Activated T-cell treated with anti-CD3 and anti-CD28 coated beads for 24 hours (primary cell): ENCODE measurements around the gene RAB25.
"Not testable (repeated sequence)": the region's sequence is repeated elsewhere in the genome, so short reads cannot be mapped to it uniquely, and the experiment has no call there.

ENCODE experiments used
- DNase-seq: peaks from one replicate; pipeline ENCODE4 v3.0.0-alpha.2; 2020; ENCODE audit warnings: low read depth

Gene RAB25

DNA sequence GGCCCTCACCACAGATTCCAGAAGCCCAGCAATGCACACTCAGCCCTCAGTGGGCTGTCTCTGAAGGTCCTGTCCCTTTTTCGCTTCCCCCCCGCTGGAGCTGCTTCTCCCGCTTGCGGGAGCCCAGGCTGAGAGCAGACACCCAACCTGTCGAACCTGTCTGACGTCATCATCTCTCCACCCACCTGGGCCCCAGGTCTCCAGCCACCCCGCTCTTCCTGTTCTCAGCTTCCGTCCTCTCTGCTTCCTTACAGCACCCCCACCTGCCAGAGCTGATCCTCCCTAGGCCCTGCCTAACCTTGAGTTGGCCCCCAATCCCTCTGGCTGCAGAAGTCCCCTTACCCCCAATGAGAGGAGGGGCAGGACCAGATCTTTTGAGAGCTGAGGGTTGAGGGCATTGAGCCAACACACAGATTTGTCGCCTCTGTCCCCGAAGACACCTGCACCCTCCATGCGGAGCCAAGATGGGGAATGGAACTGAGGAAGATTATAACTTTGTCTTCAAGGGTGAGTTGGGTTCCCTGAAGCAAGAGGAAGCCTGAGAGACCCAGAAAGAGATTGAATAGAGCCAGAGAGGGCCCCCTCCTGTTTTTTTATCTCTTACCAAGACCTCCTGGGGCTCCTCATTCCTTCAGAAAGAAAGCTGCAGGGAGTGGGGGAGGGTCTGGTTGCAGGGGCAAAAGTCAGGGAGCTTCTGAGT lies at the start of gene RAB25:
Gene RAB25 (plus strand): TSS at position 224 of the 700 bp plus-strand sequence. CDS start 241 bp downstream, at position 465.
- DNase-seq = no peak

DNA sequence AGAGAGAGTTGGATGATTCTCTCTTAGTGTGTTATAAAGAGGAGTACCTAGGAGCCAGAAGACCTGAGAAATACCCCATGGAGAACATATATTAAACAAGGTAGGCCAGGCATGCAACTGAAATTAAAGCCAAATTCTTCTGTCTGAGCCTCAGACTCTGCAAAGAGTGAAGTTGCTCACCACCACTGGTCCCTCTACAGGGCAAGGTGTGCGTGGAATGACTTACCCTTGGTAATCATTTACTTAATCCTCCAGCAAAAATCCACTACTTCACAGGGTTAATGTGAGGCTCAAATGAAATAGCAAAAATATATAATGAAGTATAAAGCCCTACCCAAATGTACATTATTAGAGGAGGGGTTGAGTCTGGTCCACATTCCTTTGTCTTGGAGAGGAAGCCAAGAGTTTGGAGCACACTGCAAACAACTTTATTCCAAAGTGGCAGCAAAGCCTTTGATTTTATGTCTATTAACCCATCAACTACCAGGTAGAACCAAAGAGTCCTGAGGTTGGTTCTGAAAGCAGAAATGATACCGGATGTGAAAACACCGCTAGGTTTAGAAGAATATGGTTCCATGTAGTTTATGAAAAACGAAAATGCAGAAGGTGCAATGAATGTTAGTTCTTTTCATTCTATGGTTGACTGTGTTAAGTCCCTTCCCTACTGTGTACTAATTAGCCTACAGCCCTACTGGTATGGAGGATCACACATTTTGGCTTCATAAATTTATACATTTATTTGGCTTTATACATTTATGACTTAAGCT lies 48.7 kb upstream of the RAB25 start:
- DNase-seq = no peak

DNA sequence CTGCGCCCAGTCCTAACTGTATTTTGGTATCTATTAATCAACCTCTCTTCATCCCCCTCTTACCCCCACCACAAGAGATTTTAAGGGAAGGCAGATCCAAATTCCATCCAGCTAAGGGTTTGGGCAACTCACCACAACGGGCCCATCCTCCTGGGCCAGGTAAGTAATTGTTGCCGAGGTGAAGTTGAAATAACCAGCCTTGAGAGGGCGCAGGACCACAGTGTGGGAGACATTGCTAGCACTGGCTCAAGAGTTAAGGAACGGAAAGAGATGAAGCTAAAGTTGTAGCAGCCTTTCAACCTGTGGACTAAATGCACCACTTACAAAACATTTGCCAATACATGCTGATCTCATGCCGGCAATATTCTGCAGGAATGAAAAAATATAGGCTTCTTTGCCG lies 46.1 kb upstream of the RAB25 start:
- DNase-seq = no peak

DNA sequence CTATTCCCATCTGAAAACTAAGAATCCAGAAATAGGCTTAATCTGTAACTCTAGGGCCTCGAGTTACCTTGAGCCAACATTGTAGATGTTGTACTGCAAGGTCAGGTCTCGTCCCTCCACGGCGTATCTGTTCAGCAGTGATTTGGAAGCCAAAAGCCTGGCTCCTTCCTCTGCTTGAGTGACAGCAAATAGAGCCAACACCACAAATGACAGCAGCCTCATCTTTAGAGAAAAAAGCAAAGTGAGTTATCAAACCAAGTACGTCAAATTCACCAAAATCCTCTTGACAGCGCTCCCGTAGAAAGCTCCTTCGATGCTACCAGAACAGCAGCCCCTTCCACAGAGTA lies 41.0 kb upstream of the RAB25 start:
- no peak for DNase-seq

DNA sequence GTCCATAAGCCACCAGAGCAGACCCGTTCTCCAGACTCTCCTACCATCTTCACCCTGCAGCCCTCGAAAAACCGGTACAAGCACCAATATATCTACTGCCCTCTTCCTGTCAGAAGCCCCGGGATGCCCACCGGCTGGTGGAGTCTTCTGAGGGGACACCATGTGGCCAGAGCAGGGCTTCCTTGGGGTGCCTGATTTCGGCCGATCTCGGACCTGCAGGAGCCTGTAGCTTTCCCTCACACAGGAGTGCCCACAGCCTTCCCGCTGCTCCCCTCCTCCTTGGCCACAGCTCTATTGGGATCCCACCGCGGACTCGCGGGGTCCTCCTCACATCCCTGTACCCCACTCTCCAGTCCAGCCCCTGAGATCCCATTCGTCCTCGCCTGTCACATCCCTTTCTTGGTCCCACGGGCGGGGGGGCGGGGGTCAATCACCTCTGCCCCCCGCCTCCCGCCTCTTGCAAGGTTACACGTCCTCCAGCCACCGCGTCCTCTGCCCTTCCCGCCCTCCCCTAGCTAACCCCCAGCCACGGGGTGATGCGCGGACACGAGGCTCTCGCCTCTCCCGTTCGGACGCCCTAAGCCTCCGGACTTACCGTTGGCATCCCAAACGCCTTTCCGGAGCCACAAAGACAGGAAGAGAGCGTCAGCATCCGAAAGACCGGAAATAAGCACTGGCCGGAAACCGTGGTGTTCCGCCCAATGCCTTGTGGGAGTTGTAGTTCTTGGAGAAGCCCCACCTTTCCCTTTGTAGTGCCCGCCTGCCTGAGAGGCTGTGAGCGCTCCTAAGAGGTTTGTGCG lies 40.5 kb upstream of the RAB25 start, which contains the start of gene SSR2:
Gene SSR2 (minus strand): TSS at position 659 of the 800 bp plus-strand sequence. CDS start 784 bp downstream, outside the sequence.
- DNase-seq = peak; percentile 81

DNA sequence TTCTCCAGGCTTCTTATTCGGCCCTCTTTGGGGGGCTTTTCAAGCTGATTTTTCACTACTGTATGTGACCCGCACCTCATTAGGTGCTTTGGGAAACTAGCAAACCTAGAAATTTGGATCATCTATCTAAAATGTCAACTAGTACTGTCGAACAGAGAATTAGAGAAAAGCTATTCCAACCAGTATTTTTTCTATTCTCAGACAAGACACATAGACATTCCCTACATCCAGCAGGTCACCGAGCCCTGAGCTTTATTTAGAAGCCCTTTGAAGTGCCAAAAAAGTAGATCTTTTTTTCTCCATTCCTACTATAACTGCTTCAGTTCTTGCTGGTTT lies 39.9 kb upstream of the RAB25 start:
- no peak for DNase-seq

DNA sequence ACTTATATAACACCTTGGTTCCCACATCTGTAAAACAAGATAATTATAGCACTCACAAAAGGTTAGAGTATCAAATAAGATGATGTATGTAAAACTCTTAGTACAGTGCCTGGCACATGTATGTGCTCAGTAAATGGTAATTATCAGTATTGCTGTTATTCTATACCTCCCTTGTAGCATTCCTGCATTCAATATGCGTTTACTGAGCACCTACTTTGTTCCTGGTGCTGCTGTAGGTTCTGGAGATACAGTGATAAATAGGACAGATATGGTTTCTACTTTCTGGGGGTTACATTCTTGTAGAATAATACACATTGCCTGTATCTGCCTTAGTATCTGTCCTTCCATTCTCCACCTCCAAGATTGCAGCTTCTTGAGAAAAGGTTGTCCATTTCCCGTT lies 39.0 kb upstream of the RAB25 start:
- DNase-seq = no peak

DNA sequence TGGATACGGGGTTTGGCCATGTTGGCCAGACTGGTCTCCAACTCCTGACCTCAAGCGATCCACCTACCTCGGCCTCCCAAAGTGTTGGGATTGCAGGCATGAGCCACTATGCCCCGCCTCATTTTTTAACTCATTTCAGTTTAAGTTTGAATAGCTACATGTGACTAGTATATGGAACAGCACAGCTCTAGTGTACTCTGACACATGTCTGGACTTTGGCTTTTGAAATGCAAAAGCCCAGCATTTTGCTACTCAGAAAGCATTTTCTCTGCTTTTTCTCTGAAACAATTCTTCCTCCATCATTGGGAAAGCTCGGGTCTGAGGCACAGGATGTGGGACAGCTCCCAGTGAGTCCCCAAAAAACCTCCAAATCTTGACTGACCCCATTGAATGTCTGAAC lies 36.2 kb upstream of the RAB25 start:
- no peak for DNase-seq

DNA sequence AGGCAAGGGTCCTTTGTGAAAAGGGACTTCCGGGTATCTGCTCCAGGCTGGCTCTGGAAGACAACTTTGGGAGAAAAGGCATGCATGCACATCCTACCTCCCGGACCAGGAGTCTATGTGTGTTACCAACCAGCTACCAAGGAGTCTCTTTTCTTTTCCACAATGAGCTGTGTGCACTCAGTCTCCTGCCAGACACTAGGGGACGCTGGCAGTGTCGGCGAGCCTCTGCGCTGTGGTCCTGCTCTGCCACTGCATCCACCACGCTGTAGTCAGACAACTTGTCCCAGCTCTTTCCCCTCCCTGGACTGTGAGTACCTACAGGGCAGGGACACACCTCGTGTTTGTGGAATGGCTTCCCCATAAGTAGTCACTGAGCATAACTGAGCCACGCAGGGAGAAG lies 35.1 kb upstream of the RAB25 start:
- peak; percentile 15 for DNase-seq

DNA sequence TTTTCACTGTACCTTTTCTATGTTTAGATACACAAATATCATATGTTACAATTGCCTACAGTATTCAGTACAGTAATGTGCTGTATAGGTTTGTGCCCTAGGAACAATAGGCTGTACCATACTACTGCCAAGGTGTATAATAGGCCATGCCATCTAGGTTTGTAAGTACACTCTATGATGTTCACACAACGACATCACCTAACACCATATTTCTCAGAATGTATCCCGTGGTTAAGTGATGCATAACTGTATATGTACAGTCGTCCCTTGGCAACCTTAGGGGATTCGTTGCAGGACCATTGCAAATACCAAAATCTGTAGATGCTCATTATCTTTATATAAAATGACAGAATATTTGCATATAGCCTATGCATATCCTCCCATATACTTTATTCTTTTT lies 34.4 kb upstream of the RAB25 start:
- no peak for DNase-seq

DNA sequence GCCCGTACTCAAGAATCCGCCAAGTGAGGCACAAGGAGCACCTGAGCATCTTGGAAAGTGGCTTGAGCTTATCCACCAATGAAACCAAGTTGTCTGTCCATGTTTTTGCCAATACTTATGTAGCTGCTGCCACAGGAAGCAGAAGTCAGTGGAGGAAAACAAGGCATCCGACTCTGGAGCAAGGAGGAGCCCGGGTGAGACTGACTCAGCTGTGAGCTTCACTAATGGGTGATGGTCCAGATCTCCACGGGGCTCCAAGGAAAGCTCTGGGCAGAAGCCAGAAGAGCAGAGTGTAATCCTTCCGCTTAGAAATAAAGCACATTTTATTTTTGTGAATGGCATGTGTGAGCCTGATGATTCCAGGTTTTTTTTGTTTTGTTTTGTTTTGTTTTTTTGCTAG lies 27.9 kb upstream of the RAB25 start:
- no peak for DNase-seq

DNA sequence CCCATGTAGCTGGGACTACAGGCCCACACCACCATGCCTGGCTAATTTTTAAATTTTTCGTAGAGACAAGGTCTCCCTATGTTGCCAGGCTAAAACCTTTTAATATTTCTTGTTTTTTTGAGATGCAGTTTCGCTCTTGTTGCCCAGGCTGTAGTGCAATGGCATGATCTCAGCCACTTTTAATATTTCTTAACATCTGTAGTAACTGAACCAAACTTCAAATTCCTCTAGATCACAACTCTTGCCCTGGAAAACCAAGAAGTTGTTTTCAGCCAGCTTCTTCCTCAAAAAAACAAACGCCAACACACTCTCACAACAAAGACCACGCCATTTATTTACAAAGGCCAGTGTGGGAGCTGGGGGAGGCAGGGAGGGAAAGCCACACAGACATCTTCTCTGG lies 26.0 kb upstream of the RAB25 start:
- DNase-seq = not testable (repeated sequence)

DNA sequence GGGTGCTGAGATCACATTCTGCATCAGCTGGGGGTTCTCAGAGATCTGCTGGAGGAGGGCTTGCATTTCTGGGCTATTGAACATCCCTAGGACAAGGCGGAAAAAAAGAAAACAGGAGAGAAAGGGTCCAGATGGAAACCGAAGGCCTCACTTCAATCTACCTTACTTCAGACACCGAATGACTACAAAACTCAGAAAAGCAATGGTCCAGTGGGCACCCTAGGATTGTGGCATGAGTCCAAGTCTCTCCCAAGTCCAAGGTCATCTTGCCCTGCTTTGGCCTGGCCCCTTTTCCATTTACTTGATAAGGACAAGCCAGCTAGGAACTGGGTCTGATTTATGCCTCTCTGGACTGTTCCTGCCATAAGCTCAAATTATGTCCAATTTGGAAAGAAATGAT lies 18.1 kb upstream of the RAB25 start:
- DNase-seq = no peak

DNA sequence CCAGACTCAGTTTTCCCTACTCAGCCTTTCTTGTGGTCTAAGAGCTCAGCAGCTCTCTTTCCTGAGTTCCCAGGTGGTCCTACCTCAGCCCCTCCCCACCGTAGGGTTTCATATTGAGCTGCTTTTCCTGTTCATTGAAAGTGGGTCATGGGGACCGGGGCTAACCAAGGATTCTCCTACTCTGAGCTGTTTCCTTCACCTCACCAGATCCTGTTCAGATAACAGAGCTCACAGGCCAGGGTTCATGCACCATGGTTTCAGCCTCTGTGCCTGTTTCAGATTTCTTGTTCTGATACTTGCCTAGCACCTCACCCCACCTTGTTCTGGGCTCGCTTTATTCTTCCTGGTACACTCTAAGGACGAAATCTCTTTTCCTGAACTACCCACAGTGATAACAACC lies 15.9 kb upstream of the RAB25 start:
- DNase-seq = no peak

DNA sequence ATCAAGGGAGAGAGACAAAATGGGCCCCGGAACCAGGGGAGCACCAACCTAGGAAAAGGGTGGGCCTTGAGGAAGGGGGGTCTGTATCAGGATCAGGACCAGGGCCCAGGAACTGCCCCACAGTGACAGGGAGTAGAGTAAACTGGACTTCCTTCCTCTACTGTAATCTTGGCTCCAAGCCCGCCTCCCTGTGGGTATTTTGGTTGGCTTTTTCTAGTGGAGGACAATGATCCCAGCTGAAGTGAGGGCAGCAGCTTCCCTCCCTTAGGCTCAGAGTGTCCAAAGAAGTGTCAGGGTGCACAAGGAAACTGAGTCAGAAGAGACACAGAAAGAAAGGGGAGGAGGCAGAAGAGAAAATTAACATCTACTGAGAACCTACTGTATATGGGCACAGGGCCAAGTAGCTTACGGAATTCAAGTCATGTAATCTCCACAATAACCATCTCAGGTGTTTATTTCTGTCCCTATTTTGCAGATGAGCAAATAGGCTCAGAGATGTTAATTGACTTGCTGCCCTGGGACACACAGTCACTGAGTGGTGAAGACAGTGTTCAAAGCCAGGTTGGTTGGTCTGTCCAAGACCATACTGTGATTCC lies 12.2 kb upstream of the RAB25 start:
- DNase-seq = no peak

DNA sequence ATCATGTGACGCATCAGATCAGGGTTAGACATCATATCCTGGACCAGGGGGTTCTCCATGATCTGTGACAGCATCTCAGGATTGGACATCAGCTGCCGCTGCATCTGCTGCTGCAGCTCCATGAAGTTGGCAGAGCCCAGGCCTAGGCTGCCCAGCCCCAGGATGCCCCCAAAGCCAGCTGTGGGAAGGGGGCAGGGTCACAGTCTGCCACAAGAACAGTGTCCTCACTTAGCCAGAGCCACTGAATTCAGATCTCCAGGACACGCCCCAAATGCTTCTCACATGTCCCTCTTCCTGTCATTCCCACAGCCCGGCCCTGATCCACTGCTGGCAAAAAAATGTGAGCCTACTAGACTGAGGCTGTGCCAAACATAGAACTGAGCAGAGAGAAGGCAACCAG lies 10.6 kb upstream of the RAB25 start:
- no peak for DNase-seq

DNA sequence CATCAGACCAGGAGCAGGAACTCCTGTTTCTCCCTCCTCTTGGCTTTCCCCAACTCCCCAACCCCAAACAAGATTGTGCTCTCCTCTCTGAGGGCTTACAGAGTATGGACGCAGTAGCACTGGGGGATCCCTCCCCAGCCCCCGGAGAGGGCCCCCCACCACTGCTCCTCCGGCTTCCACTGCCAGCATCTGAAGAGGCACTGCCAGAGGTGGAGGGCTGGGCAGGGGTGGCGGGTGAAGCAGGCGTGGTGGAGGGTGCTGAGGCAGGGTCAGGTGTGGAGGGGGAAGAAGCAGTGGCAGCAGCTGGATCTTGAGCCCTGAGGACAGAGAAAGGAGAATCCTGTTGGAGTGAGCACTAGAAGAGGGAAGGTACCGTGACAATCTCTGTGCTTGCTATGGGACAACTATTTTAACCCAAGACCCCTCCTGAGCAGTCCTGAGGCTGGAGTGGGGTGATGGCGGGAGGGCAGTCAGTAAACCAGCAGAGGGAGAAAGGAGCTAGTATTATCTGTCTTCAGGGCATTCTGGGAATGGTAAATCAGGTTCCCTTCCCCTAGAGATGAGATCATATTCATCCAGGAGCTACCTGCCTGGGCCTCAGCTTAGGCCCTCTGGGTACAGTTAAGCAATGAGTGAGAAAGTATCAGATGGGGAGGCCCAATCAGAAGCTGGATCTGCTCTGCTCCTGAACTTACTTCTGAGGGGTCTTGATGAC lies 9.8 kb upstream of the RAB25 start:
- DNase-seq = no peak

DNA sequence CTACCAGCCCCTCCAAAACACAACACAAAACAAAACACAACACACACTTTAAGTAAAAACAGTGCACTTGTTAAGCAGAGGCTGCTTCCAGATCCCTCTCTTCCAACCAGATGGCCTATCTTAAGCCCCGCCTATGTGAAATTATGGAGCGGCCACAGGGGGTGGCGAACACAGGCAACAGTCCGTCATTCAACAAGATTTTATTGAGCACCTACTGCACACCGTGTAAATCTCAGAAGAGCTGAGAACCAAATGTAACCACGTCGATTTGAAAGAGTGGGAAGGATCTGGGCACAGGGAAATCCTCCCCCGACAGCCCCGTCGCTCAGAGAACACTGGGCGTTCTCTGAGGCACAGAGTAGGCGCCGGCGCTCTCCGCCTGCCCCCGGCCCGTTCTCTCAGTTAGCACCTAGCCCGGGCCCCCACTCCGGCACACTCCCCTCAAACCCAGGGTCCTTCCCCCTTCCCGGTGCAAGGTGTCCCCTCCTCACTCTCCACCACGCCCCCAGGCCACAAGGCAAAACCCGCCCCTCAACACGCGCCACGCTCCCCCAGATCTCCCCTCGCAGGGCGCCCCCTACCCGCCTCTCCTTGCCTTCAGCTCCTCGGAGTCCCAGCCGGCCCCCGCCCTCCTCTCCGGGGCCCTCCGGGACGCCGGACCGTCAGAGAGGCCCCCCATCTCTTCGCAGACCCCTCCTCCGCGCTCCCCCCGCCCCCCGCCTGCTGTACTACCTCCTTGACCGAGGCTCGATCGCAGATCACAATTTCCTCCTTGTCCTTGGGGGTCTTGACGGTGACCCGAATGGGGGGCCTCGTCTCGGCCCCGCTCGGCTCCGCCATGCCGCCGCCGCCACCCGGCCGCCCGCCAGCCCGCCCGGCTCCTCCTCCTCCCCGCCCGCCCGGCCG lies 7.8 kb upstream of the RAB25 start:
- DNase-seq = peak; percentile 56

DNA sequence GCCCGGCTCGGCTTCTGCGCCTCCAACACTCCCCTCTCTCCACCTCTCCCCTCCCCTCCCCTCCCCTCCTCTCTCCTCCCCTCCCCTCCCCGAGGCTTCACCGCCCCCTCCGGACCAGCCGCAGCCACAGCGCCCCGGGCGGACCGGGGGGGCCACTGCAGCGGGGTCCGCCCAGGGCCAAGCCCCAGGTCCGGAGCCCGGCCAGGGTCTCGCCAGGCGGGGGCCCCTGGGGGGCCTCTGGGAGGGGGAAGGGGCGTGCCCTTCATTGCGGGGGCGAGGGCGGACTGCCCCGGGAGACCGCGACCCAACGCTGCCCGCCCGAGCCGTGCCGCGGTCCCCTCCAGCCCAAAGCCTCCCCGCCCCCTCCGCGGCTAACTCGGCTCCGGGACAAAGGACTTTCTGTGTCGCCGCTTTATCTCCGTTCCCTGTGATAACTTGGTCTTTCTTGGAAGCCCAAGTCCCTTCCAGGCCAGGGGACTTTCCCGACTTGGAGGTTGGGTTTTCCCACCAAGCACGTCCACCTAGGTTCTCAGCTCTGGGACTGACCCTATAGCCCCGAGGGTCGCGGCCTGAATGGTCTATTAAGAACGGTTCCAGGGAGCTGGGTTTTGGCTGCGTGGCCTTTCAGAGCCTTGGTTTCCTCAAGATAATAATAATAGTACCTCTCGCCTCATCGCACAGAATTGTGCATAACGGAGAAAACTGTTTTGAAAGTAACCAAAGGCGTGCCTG lies 7.0 kb upstream of the RAB25 start, which contains the start of gene UBQLN4:
Gene UBQLN4 (minus strand): TSS at position 31 of the 732 bp plus-strand sequence. CDS start 97 bp downstream, outside the sequence.
- peak; percentile 75 for DNase-seq
